Esophagus muscularis mucosa (tissue), 3 donors: ENCODE results near the gene PDE4D.

Source experiments
- POLR2A ChIP-seq: fragments of 450-650 bp; IDR thresholded peaks from one replicate; pipeline ENCODE4 v1.6.1; 2017; ENCODE audit warnings: antibody characterized with exemption, moderate library complexity, mild to moderate bottlenecking, low read depth
- TF ChIP-seq, protein P1 (sequence below), 3 experiments: fragments of 200-600 bp in 2 of 3; fragments of 450-650 bp in 1 of 3; sonication (generic) in 2 of 3; IDR thresholded peaks; one replicate each; pipeline ENCODE4 v1.5.1; 2017 to 2019; ENCODE audit warnings: antibody characterized with exemption in 3 of 3, mild to moderate bottlenecking in 2 of 3, moderate library complexity in 1 of 3

GRCh38 chr5:59724482-59725391, 168.8 kb downstream of the PDE4D start:
- TF ChIP-seq, protein P1, sequence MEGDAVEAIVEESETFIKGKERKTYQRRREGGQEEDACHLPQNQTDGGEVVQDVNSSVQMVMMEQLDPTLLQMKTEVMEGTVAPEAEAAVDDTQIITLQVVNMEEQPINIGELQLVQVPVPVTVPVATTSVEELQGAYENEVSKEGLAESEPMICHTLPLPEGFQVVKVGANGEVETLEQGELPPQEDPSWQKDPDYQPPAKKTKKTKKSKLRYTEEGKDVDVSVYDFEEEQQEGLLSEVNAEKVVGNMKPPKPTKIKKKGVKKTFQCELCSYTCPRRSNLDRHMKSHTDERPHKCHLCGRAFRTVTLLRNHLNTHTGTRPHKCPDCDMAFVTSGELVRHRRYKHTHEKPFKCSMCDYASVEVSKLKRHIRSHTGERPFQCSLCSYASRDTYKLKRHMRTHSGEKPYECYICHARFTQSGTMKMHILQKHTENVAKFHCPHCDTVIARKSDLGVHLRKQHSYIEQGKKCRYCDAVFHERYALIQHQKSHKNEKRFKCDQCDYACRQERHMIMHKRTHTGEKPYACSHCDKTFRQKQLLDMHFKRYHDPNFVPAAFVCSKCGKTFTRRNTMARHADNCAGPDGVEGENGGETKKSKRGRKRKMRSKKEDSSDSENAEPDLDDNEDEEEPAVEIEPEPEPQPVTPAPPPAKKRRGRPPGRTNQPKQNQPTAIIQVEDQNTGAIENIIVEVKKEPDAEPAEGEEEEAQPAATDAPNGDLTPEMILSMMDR (IDR thresholded peaks at IDR 0.05) = peak; percentile 20 to 57 (median 27)
- no peak for TF ChIP-seq POLR2A
